K562 (cell line): ENCODE measurements around the gene TSPAN14. TPM values are rescaled to one million over a fixed set of nuclear protein-coding genes. Genes with fewer than 3 reads are reported as not detected.

ENCODE experiments used
- CHD4 ChIP-seq: fragments of 200-600 bp; sonication (generic); IDR thresholded peaks from 3 replicates; pipeline ENCODE4 v1.6.1; 2012; ENCODE audit warnings: low read depth, mild to moderate bottlenecking, mixed read lengths, low read length, inconsistent platforms; ENCODE audit not compliant: insufficient read depth, insufficient replicate concordance, poor library complexity, severe bottlenecking
- CREBBP ChIP-seq: IDR thresholded peaks from one replicate; pipeline ENCODE4 v1.6.1; 2012; ENCODE audit warnings: low read depth, mild to moderate bottlenecking, control low read depth, inconsistent platforms, low read length
- ILF3 ChIP-seq: fragments of 450-650 bp; IDR thresholded peaks from 2 replicates; pipeline ENCODE4 v1.6.1; 2018; ENCODE audit warnings: antibody characterized with exemption, mild to moderate bottlenecking, moderate library complexity, borderline replicate concordance
- MITF ChIP-seq: IDR thresholded peaks from 2 replicates; pipeline ENCODE4 v1.6.1; 2014; ENCODE audit warnings: antibody characterized with exemption
- PTBP1 ChIP-seq: fragments of 200-400 bp; formaldehyde crosslinking; IDR thresholded peaks from 2 replicates; pipeline ENCODE4 v1.6.1; 2017; ENCODE audit warnings: low read depth, low read length
- RAD21 ChIP-seq, 2 experiments: fragments of 250-450 bp in 1 of 2; fragments of 450-650 bp in 1 of 2; sonication (Bioruptor Pico) in 1 of 2; formaldehyde crosslinking in 1 of 2; IDR thresholded peaks in 1 of 2; conservative IDR thresholded peaks in 1 of 2; 2 replicates each; pipeline versions ENCODE4 v1.4.0 to v1.8.0; 2020 to 2022; ENCODE audit warnings: mild to moderate bottlenecking in 2 of 2, moderate library complexity in 1 of 2
- SNIP1 ChIP-seq: fragments of 450-650 bp; IDR thresholded peaks from 2 replicates; pipeline ENCODE4 v1.7.1; 2017; ENCODE audit warnings: low read depth, mild to moderate bottlenecking
- SRSF3 ChIP-seq: fragments of 200-400 bp; formaldehyde crosslinking; IDR thresholded peaks from 2 replicates; pipeline ENCODE4 v1.6.1; 2016; ENCODE audit warnings: mild to moderate bottlenecking, low read length, moderate library complexity; ENCODE audit not compliant: insufficient read depth
- TAF1 ChIP-seq: IDR thresholded peaks from 2 replicates; pipeline ENCODE4 v1.6.1; 2011; ENCODE audit warnings: mild to moderate bottlenecking, low read length, moderate library complexity; ENCODE audit not compliant: insufficient read depth, control insufficient read depth, severe bottlenecking; ENCODE audit errors: extremely low read depth
- TAF15 ChIP-seq: fragments of 200-400 bp; formaldehyde crosslinking; IDR thresholded peaks from 2 replicates; pipeline ENCODE4 v1.6.1; 2017; ENCODE audit warnings: mild to moderate bottlenecking, low read depth, low read length, moderate library complexity
- ZEB2 ChIP-seq: fragments of 450-650 bp; IDR thresholded peaks from 2 replicates; pipeline ENCODE4 v1.6.1; 2016
- ZFP91 ChIP-seq: sonication (generic); formaldehyde crosslinking; IDR thresholded peaks from 2 replicates; pipeline ENCODE4 v1.8.0; 2022; ENCODE audit warnings: mild to moderate bottlenecking, missing genetic modification reagents
- ZNF134 ChIP-seq: fragments of 250-450 bp; sonication (Bioruptor Pico); conservative IDR thresholded peaks from 2 replicates; pipeline ENCODE4 v1.4.0; 2020
- ZNF174 ChIP-seq: fragments of 250-450 bp; sonication (Bioruptor Pico); IDR thresholded peaks from 2 replicates; pipeline ENCODE4 v1.4.0; 2020; ENCODE audit warnings: mild to moderate bottlenecking
- ZNF318 ChIP-seq, 2 experiments: fragments of 450-650 bp; IDR thresholded peaks; 2 replicates each; pipeline ENCODE4 v1.6.1; 2016; ENCODE audit warnings: mild to moderate bottlenecking in 2 of 2, borderline replicate concordance in 1 of 2, low read depth in 1 of 2, moderate library complexity in 1 of 2
- polyA plus RNA-seq, 8 experiments: library from polyadenylated mRNA; depleted of rRNA in 4 of 8; stranded (reverse) in 5 of 8; unstranded in 3 of 8; fragments of >200 nt; fragmentation: Nextera tagmentation in 2 of 8; fragmentation: Illumina TruSeq in 1 of 8; extraction: Ambion mirVana in 2 of 8; extraction: Trizol in 1 of 8; gene quantifications; 2 replicates each; pipeline versions ENCODE4 v1.2.1 to v1.2.3, GENCODE V29; 2011 to 2014; ENCODE audit warnings: inconsistent platforms in 1 of 8, missing spikeins in 1 of 8
- total RNA-seq, 7 experiments: library from RNA; depleted of rRNA in 6 of 7; stranded (reverse); fragments of >200 nt in 6 of 7; fragmentation: Illumina TruSeq in 2 of 7; extraction: Trizol in 2 of 7; gene quantifications; 2 replicates each; pipeline versions ENCODE4 v1.2.1 to v1.2.3, GENCODE V29; 2011 to 2021; ENCODE audit warnings: low replicate concordance in 1 of 7

The TSPAN14 gene
- total and polyA plus RNA-seq, 9 of the 15 experiments (the other 6 are each of a cell fraction or from before 2014, with no cell fraction given) = 5.8 to 92.9 (median 23.3) TPM

- TF ChIP-seq TAF15 (no peak), ILF3 (no peak), RAD21 (CRISPR knock-in tag; conservative IDR thresholded peaks at IDR 0.05 in 1 of 2, IDR thresholded peaks at IDR 0.05 in 1 of 2) (peak in 1 of 2 experiments; percentile 4; a peak in 1 of 4 replicates), PTBP1 (peak; percentile 64; the same call in 1 of the 2 replicates), ZEB2 (peak; percentile 10; the same call in 1 of the 2 replicates), ZNF318 (IDR thresholded peaks at IDR 0.05; ENCODE audit: borderline replicate concordance in 1 of 2, low read depth in 1 of 2) (no peak), SRSF3 (no peak), ZFP91 (CRISPR knock-in tag) (no peak), MITF (no peak), CREBBP (no peak), ZNF134 (no peak), ZNF174 (CRISPR knock-in tag) (no peak), TAF1 (peak; percentile 53), CHD4 (no peak), SNIP1 (no peak)
These were observed 43.3 kb downstream of the TSPAN14 start (continued) for GRCh38 chr10:80497187-80498077.
